ENCODE results near the gene GNA12.
A peak's percentile ranks its signal among the peaks of the same experiment; 100 is the strongest.

The GNA12 gene

GRCh38 chr7:2774280-2774679 lies 69.8 kb downstream of the GNA12 start:
- TF ChIP-seq, protein P1, sequence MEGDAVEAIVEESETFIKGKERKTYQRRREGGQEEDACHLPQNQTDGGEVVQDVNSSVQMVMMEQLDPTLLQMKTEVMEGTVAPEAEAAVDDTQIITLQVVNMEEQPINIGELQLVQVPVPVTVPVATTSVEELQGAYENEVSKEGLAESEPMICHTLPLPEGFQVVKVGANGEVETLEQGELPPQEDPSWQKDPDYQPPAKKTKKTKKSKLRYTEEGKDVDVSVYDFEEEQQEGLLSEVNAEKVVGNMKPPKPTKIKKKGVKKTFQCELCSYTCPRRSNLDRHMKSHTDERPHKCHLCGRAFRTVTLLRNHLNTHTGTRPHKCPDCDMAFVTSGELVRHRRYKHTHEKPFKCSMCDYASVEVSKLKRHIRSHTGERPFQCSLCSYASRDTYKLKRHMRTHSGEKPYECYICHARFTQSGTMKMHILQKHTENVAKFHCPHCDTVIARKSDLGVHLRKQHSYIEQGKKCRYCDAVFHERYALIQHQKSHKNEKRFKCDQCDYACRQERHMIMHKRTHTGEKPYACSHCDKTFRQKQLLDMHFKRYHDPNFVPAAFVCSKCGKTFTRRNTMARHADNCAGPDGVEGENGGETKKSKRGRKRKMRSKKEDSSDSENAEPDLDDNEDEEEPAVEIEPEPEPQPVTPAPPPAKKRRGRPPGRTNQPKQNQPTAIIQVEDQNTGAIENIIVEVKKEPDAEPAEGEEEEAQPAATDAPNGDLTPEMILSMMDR (conservative IDR thresholded peaks at IDR 0.05; ENCODE audit: low read length), result no peak

GRCh38 chr7:2773608-2774007 lies 70.5 kb downstream of the GNA12 start:
- no peak overlapping the region for H3K4me3 ChIP-seq (ENCODE audit: low read length)
- no peak for DNase-seq (ENCODE audit: low read depth)
- TF ChIP-seq, protein P1 (conservative IDR thresholded peaks at IDR 0.05; ENCODE audit: low read length), result no peak

More at GRCh38 chr7:2774280-2774679, 69.8 kb downstream of the GNA12 start:
- DNase-seq (ENCODE audit: low read depth), result no peak
- H3K4me3 ChIP-seq (ENCODE audit: low read length), result no peak overlapping the region

- no peak overlapping the region for H3K4me3 ChIP-seq (ENCODE audit: low read length)
- TF ChIP-seq, protein P1 (conservative IDR thresholded peaks at IDR 0.05; ENCODE audit: low read length), result no peak
- no peak for DNase-seq (ENCODE audit: low read depth)
These were observed 72.8 kb downstream of the GNA12 start for GRCh38 chr7:2771274-2771731.

GRCh38 chr7:2764621-2765020 lies 79.5 kb downstream of the GNA12 start:
- H3K4me3 ChIP-seq (ENCODE audit: low read length), result no peak overlapping the region
- DNase-seq (ENCODE audit: low read depth), result no peak
- TF ChIP-seq, protein P1 (conservative IDR thresholded peaks at IDR 0.05; ENCODE audit: low read length), result no peak

DNA sequence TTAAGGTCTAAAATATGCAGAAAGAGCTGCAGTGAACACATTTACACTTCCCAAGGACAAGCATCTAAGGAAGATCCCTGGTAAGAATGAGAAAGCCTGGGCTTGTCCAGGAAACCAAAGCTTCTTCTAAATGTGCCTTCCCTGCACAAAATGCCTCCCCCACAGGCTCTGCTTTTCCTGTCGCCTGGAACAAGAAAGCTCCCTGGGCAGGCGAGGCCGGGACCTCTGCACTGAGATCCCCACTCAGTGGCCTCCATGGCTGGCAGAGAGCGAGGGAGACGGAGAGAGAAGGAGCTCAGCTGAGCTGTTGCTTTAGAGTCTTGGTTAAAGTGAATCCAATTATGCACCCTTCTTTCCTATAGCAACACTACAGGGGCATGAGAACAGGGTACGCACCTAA lies 80.5 kb downstream of the GNA12 start:
- TF ChIP-seq, protein P1 (conservative IDR thresholded peaks at IDR 0.05; ENCODE audit: low read length), result no peak
- no peak overlapping the region for H3K4me3 ChIP-seq (ENCODE audit: low read length)
- no peak for DNase-seq (ENCODE audit: low read depth)

DNA sequence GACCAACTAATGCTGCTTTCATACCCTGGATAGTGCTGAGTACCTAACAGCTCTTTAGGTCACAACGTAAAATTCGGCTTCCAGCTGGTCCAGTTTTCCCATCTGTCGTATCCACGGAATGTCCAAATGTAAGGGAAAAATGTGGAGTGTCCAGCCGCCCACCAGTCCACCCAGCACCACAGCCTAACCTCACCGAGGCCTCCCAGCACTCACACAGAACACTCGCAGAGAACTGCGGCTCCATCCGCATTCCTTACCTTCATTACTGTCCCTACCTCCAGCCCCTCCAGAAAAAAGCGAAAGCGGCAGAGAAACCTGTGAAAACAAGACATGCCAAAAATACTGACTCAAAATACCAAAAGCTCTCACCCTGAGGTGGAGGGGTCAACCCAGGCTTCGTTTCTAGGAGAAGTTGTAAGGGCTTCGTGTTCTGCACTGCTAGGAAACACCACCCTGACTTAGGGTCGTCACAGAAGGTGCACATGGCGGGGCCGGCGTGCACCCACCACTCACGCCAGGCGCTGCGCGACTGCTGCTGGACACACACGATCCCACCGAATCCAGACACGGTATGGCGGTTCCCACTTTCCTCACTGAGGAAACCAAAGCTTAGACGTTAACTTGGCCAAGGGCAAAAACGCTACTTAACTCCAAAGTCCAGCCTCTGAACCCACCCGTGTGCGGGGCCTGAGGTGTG lies 82.2 kb downstream of the GNA12 start:
- TF ChIP-seq, protein P1 (conservative IDR thresholded peaks at IDR 0.05; ENCODE audit: low read length), result no peak
- DNase-seq (ENCODE audit: low read depth), result no peak
- no peak overlapping the region for H3K4me3 ChIP-seq (ENCODE audit: low read length)

- H3K4me3 ChIP-seq (ENCODE audit: low read length), result no peak overlapping the region
- DNase-seq (ENCODE audit: low read depth), result peak; percentile 46
- TF ChIP-seq, protein P1 (conservative IDR thresholded peaks at IDR 0.05; ENCODE audit: low read length), result no peak; the same call in 1 of the 2 replicates
These were observed 82.9 kb downstream of the GNA12 start for GRCh38 chr7:2761131-2761624.
